Hematopoietic multipotent progenitor cell treated with erythropoietin and hydrocortisone succinate and interleukin-3 and kit ligand, for 4 days (in vitro differentiated cells): Measurements from ENCODE around the gene SCAMP3.

ENCODE experiments used
- DNase-seq: peaks from one replicate; pipeline ENCODE4 v3.0.0-alpha.2; 2015

The SCAMP3 gene

DNA sequence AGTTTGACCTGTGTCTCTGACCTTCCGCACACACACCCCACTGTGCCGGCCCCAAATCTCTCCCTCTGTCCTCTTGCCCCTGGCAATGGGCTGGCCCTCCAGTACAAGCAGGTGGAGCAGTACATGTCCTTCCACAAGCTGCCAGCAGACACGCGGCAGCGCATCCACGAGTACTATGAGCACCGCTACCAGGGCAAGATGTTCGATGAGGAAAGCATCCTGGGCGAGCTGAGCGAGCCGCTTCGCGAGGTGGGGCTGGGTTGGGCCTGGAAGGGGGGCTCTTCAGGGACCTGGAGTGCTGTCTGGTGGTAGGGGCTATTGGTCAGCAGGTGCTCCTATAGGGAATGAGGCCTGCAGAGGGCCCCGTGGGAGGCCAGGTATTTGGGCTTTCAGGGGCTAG, 22.9 kb upstream of the SCAMP3 start:
- DNase-seq = no peak

DNA sequence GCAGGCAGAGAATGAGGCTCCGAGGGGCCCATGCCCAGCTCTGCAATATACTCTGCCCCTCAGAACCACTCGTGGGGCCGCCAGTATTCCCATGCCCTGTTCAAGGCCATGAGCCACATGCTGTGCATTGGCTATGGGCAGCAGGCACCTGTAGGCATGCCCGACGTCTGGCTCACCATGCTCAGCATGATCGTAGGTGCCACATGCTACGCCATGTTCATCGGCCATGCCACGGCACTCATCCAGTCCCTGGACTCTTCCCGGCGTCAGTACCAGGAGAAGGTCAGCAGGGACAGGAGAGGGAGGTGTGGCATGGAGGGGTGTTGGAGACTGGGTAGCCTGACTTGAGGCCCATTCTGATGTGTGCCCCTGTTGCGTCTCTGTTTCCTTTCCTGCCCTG, 22.3 kb upstream of the SCAMP3 start:
- DNase-seq = no peak

DNA sequence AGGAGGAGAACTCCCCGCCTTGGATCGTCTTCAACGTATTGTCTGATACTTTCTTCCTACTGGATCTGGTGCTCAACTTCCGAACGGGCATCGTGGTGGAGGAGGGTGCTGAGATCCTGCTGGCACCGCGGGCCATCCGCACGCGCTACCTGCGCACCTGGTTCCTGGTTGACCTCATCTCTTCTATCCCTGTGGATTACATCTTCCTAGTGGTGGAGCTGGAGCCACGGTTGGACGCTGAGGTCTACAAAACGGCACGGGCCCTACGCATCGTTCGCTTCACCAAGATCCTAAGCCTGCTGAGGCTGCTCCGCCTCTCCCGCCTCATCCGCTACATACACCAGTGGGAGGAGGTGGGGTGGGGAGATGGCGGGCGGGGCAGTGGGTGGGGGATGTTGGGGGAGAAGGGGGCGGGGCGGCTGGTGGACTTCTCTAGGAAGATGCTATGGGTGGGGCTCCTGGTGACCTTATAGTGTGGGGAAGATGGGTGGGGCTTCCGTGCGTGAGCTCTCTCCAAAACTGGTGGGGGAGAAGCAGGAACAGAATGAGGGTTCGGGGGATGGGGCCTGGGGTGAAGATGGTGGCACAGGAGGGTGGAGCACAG, 20.4 kb upstream of the SCAMP3 start:
- peak; percentile 62 for DNase-seq

DNA sequence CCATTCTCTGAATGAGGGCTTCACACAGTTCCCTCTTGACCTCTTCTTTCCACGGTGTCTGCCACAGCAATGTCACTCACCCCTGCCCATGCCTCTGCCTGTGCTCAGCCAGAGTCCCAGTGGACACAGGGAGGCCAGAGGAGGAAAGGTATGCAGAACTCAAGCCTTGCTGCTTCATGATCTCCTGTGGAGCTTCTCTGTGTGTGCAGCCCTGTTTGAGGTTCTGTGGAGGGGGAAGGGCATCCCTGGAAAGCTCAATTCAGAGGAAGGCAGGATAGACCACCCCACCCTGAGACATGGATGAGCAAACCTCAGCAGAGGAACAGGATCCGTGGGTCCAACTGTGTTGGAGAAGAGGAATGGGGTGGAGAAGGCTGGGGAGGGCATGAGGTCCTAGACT, 17.1 kb upstream of the SCAMP3 start:
- no peak for DNase-seq

DNA sequence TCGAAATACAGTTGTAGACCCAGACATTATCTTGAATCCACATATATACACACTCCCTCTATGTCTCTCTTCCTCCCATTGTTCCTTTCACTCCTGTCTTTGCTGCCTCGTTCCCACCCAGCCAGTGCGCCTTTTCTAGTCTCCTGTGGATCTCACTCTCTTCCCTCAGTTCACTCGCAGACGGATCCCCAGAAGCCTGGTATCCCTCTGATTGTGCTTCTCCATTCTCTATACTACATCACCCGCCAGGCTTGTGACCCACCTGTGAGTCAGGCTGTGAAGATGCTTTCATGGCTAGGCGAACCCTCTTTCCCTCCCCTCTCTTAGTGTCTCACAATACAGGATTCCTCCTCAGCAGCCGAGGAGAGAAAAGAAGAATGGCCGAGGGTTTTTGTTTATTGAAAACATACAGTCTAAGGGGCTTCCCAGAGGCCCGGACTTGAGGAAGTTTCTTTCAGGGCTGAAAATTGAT, 16.6 kb upstream of the SCAMP3 start:
- DNase-seq = no peak

DNA sequence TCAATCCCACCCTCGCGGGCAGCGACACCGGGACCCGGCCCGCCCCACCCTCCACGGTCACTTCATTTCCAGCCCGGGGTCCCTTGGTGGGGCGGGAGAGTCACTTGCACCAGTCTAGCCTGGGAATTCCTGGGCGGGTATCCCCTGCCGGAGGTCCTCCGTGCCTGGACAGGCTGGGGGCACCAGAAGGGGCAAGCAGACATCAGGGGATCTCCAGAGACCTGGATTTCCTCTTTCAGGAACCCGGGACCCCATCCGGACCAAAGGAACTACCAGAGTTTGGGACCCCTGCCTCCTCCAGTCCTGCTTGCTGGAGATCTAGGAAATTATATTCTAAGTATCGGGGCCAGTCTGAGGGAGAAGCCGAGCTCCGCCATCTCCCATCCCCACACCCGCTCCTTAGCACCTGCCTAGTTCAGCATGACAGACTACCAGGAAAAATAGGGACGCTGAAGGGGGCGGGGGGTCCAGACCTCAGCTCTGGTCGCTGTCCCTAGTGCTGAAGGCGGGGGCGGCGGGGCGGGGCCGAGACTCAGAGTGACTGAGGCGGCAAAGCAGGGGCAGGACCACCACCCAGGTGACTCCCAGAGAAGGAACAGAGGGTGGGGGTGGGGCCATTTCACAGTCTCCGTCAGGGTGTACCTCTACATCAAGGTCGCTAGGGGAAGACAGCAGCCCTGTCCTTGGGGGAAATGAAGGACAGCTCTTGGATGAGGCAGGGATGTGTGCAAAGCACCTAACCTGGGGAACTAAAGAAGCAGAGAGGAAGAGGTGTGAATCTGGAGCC, 15.9 kb upstream of the SCAMP3 start:
- peak; percentile 79 for DNase-seq

DNA sequence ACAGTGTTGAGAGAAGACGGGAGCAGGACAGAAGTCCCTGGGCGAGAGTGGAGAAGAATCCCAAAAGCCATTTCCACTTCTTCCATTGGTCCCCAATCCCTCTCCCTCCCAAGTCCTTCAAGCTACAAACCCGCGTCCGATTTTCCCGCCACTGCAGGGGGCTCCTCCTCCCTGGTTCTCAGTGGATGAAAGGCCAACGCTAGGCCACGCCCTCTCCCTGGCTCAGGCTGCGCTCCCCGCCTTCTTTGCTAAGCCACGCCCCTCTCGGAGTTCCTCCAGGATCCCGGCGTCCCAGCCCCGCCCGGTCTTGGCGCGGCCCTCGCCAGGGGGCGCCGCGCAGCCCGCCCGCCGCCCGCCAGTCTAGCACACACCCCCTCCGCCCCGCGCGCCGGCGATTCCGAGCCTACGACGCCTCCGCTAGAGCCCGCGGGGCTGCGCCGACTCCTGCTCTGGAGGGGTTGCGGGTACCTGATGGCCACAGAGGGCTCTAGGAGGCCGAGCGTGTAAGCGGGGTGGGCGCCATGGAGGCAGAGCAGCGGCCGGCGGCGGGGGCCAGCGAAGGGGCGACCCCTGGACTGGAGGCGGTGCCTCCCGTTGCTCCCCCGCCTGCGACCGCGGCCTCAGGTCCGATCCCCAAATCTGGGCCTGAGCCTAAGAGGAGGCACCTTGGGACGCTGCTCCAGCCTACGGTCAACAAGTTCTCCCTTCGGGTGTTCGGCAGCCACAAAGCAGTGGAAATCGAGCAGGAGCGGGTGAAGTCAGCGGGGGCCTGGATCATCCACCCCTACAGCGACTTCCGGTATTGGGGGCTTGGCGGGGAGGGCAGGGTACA, 15.1 kb upstream of the SCAMP3 start, which contains the start of gene HCN3:
TSS of gene HCN3 (plus strand) at position 394 of the 832 bp plus-strand sequence. CDS start at position 522, 128 bp downstream.
- peak; percentile 99 for DNase-seq

DNA sequence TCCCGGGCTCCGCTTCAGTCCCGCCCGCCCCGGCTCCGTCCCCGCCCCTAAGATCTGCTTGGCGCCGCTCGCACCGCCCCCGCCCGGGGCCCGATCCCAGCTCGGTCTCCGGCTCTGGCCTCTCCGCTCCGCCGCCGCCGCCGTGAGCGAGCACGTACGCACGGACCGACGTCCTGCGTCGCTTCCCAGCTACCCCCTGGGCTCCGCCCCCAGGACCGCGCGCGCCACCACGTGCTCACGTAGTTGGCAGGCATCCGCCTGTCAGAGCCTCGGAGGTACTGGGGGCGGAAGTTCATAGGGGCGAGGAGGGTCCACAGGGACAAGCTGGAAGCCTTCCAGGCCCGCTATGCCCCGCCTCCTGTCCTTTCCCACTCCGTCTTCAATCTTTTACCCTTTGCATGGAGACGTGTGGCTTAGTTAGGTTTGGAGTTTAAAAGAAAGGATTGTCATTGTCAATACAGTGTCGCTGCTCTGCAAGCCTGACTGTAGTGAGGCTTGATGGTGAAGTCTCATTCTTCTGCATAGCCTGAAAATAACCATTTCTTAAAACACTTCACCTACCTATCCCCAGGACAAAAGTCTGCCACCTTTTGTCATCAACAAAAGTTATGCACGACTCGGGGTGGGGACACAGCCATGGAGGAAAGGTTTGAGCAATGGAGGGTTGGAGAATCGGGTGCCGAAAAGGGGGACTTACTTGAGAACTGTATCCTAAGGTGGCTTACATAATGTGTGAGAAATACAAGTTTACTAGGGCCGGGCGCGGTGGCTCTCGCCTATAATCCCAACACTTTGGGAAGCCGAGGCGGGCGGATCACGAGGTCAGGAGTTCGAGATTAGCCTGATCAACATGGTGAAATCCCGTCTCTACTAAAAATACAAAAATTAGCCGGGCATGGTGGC, 11.4 kb upstream of the SCAMP3 start, which contains the start of gene CLK2:
TSS of gene CLK2 (minus strand) at position 162 of the 903 bp plus-strand sequence. CDS start 2,527 bp downstream, outside the sequence.
- DNase-seq = peak; percentile 99

DNA sequence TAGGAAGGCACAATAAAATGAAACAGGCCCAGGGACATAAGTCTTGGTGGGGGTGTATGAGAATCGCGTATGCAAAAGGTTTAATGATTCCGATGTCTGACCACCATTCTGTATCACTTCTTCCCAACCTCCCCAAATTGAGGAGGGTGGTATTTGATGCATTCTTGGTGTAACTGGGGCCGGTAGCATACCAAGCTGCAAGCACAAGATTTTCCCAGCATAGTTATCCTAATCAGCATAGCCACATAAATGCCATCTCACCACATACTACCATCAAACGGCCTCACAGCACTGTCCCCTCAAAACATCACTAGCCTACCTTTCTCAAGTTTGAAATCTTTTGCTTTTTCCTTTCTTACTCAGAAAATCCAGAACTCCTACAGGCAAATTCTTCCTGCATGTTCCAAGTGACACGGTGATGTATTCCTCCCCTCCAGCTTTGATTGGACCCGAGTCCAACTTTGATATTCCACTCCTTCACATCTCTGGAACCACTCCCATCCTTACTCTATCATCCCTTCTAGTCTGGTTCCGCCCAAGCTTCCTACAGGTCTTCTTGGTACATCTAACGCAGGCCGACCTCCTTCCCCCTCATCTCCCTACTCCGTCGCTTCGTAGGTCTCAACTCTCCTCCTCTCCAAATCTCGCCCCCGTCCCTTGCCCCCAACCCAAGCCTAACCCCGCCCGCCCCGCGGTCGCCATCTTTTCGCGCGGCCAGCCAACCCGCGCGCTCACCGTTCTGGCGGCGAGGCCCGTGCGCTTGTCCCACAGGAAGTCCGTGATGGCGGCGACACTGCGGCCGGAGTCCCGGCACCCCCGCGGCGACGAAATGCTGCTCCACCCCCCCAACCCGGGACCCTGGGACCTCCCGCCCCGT, 10.5 kb upstream of the SCAMP3 start:
- DNase-seq = peak; percentile 75

DNA sequence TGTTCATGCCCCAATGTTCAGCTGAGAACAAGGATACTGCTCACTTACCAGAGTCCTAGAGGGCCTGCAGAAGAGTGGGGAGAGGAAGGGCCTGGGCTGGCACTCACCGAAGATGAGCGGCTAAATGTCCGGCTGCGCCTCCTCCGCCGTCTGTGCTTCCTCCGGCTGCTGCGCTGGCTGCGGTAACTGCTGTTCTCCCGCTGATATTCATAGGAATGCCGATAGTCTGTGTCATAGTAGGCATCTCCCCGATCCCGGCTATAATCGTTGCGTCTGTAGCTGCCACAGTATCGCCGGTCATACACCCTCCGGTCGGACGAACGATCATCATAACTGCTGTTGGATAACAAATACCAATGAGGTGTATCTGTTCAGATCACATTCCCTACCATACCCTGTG, 7.2 kb upstream of the SCAMP3 start:
- no peak for DNase-seq

DNA sequence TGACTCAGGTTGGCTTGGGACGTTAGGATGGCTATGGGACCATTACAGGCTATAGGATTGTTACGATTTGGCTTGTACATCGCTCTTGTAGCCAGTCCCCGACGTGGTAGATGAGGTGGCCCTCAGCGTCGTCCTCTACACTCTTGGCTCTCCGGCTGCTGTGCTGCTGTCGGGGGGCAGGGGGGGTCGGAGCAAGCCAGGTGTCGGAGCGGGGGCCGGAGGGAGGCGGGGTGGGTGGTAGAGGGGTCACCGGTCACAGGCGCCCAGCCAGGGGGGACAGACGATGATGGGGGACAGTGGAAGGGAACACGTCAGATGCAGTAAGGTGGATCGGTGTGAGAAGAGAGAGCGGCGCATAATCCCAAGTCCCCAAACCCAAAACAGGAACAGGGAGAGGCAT, 6.5 kb upstream of the SCAMP3 start:
- no peak for DNase-seq

DNA sequence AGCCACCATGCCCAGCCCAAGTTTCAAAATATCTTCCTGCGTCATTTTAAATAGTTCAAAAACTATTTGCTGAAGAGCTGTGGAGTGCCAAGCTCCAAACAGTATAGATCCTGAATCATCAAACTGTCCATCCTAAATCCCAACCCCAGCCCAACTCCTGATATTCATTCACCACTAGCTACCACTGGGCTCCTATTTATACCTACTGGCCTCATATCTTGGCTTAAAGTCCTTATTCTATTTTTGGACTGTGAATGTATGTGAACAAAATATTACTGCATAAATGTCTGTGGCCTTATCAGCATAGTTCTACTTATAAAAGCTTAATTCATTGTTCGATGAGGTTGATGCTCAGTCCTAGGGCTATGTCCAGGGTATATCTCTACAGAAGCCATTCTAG, 5.2 kb upstream of the SCAMP3 start:
- no peak for DNase-seq

DNA sequence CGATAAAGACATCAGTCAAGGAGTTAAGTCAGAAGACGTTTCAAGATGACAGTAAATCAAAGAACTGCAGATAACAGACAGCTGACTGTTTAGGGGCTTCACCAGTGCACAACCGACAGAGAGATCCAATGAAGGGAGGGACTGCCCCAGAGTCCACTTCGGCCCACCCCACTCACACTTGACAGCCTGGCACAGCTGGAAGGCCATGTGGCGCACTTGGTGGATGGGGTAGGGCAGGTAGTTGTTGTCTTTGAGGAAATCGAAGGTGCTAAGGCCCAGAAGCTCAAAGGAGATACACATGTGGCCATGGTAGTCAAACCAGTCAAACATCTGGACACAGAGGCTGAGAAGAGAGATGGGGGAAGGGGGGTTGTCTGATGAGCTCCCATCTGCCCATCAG, 4.4 kb upstream of the SCAMP3 start:
- DNase-seq = no peak

DNA sequence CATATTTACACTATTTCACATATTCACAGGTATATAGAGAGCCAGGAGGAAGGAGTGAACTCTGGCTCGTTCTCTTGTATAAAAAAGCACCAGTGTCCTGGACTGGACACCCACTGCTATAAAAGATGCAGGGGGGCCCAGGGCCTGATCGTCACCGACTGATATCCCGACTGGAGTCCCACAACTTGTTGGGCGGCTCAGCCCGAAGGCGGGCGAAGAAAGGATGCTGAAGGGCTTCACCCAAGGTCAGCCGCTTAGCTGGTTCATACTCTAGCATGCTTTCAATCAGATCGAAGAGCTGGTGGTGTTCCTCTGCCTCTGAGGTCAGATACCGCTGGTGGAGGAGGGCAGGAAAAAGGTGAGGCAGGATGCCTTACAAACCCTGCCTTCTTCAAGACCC, 907 bp upstream of the SCAMP3 start:
- DNase-seq = no peak

DNA sequence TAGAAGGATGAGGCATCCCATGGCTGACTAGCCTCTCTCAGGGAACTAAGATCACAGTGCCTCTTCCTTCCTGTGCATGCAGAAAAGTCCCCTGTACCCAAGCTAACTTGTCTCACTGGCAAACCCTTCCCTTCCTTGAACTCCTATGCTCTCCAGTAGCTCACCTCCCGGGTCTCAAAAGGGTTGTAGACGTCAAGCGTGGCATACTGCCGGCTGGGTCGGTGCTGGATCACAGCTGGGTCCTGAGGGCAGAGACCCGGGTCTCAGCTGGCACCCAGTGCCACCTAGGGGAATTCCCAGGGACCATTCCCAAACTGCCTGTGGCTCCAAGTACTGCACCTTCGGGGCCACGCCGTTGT, 688 bp downstream of the SCAMP3 start:
- peak; percentile 59 for DNase-seq

DNA sequence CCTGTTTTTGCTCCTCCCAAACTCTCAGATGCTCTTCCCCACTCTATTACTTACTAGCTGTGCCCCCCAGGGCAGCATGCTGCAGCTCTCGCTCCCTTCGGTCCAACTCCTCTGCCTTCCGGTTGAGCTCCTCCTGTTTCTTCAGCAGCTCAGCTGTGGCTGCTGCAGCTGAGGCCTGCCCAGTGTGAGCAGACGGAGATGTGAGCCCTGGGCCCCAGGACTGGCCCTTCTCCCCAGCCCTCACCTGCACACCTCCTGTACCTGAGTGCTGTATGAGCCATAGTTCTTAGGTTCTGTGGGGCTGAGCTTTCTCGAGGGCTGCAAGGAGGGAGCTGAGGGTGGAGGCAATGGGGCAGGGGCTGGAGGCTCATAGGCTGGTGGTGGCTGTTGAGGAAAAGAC, 1.9 kb downstream of the SCAMP3 start:
- DNase-seq = no peak

DNA sequence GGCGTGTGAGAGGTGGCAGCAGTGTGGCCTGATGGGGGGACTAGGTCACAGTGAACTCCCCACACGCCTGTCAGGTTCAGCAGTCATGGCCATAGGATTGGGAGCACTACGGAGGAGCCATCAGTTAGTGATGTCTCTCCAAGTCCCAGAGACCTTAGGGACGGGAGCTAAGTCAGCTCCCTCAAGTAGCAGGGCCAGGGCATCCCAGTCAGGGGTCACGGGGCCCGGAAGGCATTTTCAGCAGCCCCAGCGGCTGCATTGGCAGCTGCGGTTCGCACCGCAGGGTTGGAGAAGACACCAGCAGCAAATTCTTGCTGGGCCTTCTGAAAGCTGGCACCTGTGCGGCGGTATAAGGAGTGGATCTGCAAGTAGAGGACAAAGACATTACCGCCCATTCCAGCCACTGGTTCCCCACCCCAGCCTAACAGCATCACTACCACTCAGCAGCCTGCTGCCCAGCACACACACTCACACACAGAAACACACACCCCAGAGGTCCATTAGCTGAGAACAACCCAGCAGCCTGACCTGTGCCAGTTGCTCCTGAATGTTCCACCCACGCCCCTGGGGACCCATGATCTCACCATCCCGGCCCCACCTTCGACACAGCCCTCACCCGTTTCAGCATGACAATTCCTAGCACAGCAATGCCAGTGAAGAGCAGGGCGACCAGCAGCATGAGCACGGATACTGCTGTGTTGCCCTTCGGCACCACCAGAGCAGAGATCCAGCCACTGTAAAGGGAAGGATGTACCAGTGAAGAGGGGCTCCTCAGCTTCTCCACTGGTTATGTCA, 5.9 kb downstream of the SCAMP3 start:
- no peak for DNase-seq

DNA sequence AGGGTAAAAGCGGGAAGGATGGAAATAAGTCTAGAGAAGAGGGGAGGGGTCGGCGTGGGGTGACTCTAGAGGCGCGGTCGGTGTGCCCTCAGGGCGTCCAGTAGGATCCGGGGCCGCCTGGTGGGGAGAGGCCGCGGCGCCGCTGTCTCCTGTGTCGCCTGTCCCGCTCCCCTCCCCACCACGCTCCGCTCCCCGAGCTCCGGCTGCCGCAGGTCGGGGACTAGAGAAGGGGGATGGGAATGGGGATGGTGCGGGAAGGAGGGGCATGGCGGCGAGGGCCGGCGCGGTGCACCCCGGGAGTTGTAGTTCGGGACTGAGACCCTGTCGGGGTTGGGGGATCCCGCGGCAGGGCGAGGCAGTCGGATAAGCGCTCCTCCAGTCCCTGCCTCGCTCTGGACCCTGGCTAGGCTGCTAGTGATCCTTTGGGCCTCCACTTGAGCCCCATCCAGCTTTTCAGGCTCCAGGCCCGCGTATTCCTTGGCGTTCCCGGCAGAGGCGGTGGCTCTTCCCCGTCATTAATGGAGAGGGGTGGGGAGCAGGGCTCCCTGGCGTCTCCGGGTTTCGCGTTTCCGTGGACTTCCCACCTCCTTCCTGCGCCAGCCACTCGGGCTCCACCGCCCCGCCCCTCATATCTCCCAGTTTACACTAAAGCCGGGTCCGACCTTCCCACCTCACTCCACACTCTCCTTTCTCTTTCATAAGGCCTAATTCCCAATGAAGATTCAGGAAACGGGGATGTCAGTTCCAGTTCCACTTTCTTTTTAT, 6.7 kb downstream of the SCAMP3 start, which contains the start of gene ENTREP3:
TSS of gene ENTREP3 (minus strand) at position 241 of the 765 bp plus-strand sequence. CDS start 606 bp downstream, outside the sequence.
- DNase-seq = peak; percentile 92

DNA sequence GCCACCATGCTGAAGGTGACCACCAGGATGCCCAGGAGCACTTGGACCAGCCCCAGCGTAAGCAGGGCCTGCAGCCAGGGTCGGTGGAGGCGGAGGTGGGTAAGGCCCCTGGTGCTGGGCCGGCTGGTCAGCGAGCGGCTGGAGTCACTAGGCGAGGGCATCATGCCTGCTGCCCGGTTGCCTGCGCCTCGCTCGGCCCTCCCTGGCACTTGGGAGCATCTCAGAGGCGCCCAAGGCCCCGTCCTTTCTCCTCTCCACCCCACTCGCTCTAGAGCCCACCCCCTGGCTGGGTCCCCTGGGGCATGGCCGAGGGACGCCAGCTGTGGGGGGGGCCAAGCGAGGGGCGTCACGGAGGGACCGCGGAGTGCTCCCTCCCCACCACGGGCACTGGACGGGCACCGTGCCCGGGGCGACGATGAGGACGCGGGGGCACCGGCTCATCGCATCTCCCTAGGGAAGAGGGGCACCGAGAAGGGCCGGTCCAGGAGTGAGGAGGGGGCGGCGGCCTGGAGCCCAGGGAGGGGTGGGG, 7.4 kb downstream of the SCAMP3 start:
- no peak for DNase-seq
